Liver (tissue), 9 donors: ENCODE results near the gene IQCK. TPM values are rescaled to one million over a fixed set of nuclear protein-coding genes. Genes with fewer than 3 reads are reported as not detected.

Experiments
- DNase-seq: peaks from one replicate; pipeline ENCODE4 v3.0.0-alpha.2; 2017; ENCODE audit warnings: low spot score
- H3K27ac ChIP-seq, 2 donors: one replicate each; pipeline ENCODE4 v1.7.0; 2013; ENCODE audit warnings: inconsistent platforms in 2 of 2, low read length in 2 of 2, control low read depth in 1 of 2, low read depth in 1 of 2, mild to moderate bottlenecking in 1 of 2
- H3K27me3 ChIP-seq, 4 donors: one replicate each; pipeline versions ENCODE4 v1.6.1 to v1.7.0; 2013; ENCODE audit warnings: low read length in 3 of 4, inconsistent platforms in 1 of 4, mild to moderate bottlenecking in 1 of 4, moderate library complexity in 1 of 4; ENCODE audit not compliant: control insufficient read depth in 4 of 4, insufficient read depth in 4 of 4
- H3K36me3 ChIP-seq, 4 donors: one replicate each; pipeline versions ENCODE4 v1.6.1 to v1.7.0; 2013; ENCODE audit warnings: low read length in 3 of 4, mild to moderate bottlenecking in 3 of 4, low read depth in 1 of 4, moderate library complexity in 1 of 4; ENCODE audit not compliant: control insufficient read depth in 4 of 4, insufficient read depth in 3 of 4
- H3K4me1 ChIP-seq, 4 donors: one replicate each; pipeline versions ENCODE4 v1.6.1 to v1.7.0; 2013; ENCODE audit warnings: low read length in 3 of 4, mild to moderate bottlenecking in 3 of 4, moderate library complexity in 1 of 4; ENCODE audit not compliant: control insufficient read depth in 4 of 4, insufficient read depth in 4 of 4
- H3K4me3 ChIP-seq, 3 donors: one replicate each; pipeline versions ENCODE4 v1.6.1 to v1.7.0; 2013; ENCODE audit warnings: low read length in 3 of 3, control low read depth in 1 of 3, low read depth in 1 of 3, mild to moderate bottlenecking in 1 of 3
- H3K9ac ChIP-seq, 2 donors: one replicate each; pipeline ENCODE4 v1.7.0; 2013; ENCODE audit warnings: low read length in 2 of 2, mild to moderate bottlenecking in 2 of 2, moderate library complexity in 2 of 2, control low read depth in 1 of 2, low read depth in 1 of 2
- H3K9me3 ChIP-seq, 4 donors: one replicate each; pipeline versions ENCODE4 v1.6.1 to v1.7.0; 2013; ENCODE audit warnings: low read length in 3 of 4; ENCODE audit not compliant: control insufficient read depth in 4 of 4
- EGR1 ChIP-seq, 2 donors: IDR thresholded peaks; 2 replicates each; pipeline ENCODE4 v1.6.1; 2016 to 2018; ENCODE audit warnings: antibody characterized with exemption in 2 of 2, low read depth in 2 of 2
- FOXA1 ChIP-seq: IDR thresholded peaks from 2 replicates; pipeline ENCODE4 v1.6.1; 2016; ENCODE audit warnings: antibody characterized with exemption
- FOXA2 ChIP-seq: IDR thresholded peaks from 2 replicates; pipeline ENCODE4 v1.6.1; 2016; ENCODE audit warnings: antibody characterized with exemption
- GABPA ChIP-seq, 2 donors: IDR thresholded peaks in 1 of 2; conservative IDR thresholded peaks in 1 of 2; 2 replicates each; pipeline ENCODE4 v1.6.1; 2016; ENCODE audit warnings: antibody characterized with exemption in 2 of 2, mild to moderate bottlenecking in 1 of 2, moderate library complexity in 1 of 2
- HNF4A ChIP-seq, 2 donors: conservative IDR thresholded peaks; 2 replicates each; pipeline ENCODE4 v1.6.1; 2016; ENCODE audit warnings: antibody characterized with exemption in 2 of 2, mild to moderate bottlenecking in 2 of 2
- HNF4G ChIP-seq: IDR thresholded peaks from 2 replicates; pipeline ENCODE4 v1.6.1; 2016; ENCODE audit warnings: antibody characterized with exemption
- JUND ChIP-seq, 2 donors: IDR thresholded peaks; 2 replicates each; pipeline ENCODE4 v1.6.1; 2016; ENCODE audit warnings: antibody characterized with exemption in 2 of 2
- NR2F2 ChIP-seq: IDR thresholded peaks from 2 replicates; pipeline ENCODE4 v1.6.1; 2016; ENCODE audit warnings: antibody characterized with exemption
- RAD21 ChIP-seq, 2 donors: IDR thresholded peaks; 2 replicates each; pipeline ENCODE4 v1.6.1; 2016; ENCODE audit warnings: antibody characterized with exemption in 2 of 2, mild to moderate bottlenecking in 2 of 2
- RXRA ChIP-seq, 2 donors: IDR thresholded peaks; 2 replicates each; pipeline ENCODE4 v1.6.1; 2017 to 2018; ENCODE audit warnings: antibody characterized with exemption in 2 of 2, mild to moderate bottlenecking in 1 of 2
- SP1 ChIP-seq: IDR thresholded peaks from 2 replicates; pipeline ENCODE4 v1.6.1; 2018; ENCODE audit warnings: antibody characterized with exemption, mild to moderate bottlenecking
- TAF1 ChIP-seq: conservative IDR thresholded peaks from 2 replicates; pipeline ENCODE4 v1.6.1; 2016; ENCODE audit warnings: antibody characterized with exemption, mild to moderate bottlenecking
- YY1 ChIP-seq: IDR thresholded peaks from 2 replicates; pipeline ENCODE4 v1.6.1; 2016; ENCODE audit warnings: antibody characterized with exemption, mild to moderate bottlenecking
- WGBS: extraction: QIAGEN DNeasy Blood & Tissue Kit; methylation state at CpG from one replicate; pipeline ENCODE4 v1.1.7; 2013; 5-methylcytosine and 5-hydroxymethylcytosine counted together
- polyA plus RNA-seq, 2 donors: library from polyadenylated mRNA; stranded (reverse) in 1 of 2; unstranded in 1 of 2; fragments of 200-250 nt in 1 of 2; fragments of >200 nt in 1 of 2; fragmentation: Nextera tagmentation in 1 of 2; extraction: Ambion mirVana in 1 of 2; gene quantifications; one replicate each; pipeline versions ENCODE4 v1.2.1 to v1.2.3, GENCODE V29; 2013 to 2015
- total RNA-seq, 2 donors: library from RNA; depleted of rRNA; stranded (reverse); fragments of >200 nt; gene quantifications; one replicate each; pipeline ENCODE4 v1.2.3, GENCODE V29; 2014
- TF ChIP-seq, protein P1 (sequence below): IDR thresholded peaks from 2 replicates; pipeline ENCODE4 v1.6.1; 2016; ENCODE audit warnings: antibody characterized with exemption
- TF ChIP-seq, protein P2 (sequence below): IDR thresholded peaks from 2 replicates; pipeline ENCODE4 v1.6.1; 2016; ENCODE audit warnings: antibody characterized with exemption, mild to moderate bottlenecking
- TF ChIP-seq, protein P3 (sequence below): IDR thresholded peaks from 2 replicates; pipeline ENCODE4 v1.6.1; 2016; ENCODE audit warnings: antibody characterized with exemption
- TF ChIP-seq, protein P4 (sequence below): fragments of 150-350 bp; IDR thresholded peaks from 2 replicates; pipeline ENCODE4 v1.5.1; 2017; ENCODE audit warnings: improper control_type of control experiment, low read depth, low read length; ENCODE audit not compliant: missing input control
- TF ChIP-seq, protein P5 (sequence below): IDR thresholded peaks from 2 replicates; pipeline ENCODE4 v1.6.1; 2016; ENCODE audit warnings: antibody characterized with exemption
- donor health status: healthy.
- donor health status: healthy.
- donor health status: healthy.
- donor health status: healthy.
- donor health status: healthy.

The IQCK gene
- total and polyA plus RNA-seq, 4 donors = 2.1 to 4.4 (median 2.9) TPM

DNA sequence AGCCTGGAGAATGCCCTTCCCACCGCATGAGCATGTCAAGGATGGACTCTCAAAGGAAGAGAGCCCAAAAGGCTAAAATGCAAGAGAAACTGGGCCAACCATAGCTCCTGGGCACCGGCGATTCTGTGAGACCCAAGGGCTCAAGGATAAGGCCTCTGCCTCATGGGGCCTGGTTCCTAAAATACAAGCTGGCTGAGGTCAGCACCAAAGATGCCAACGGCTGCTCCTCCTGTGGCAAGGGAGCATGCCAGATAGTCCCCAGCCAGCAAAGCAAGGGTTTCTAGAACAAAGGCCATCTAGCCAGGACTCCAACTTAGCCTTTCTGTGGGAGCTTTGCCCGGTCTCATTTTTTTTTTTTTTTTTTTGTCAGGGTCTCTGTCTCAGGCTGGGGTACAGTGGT, 146.5 kb downstream of the IQCK start:
- Histone ChIP-seq H3K4me1 (no peaks in the 10 kb centered on the region), H3K27ac (no peak overlapping the region), H3K4me3 (no peak overlapping the region), H3K9me3 (no peaks in the 10 kb centered on the region), H3K9ac (no peak overlapping the region), H3K36me3 (no peaks in the 10 kb centered on the region), H3K27me3 (no peaks in the 10 kb centered on the region)
- WGBS = 96% methylated on average over 5 of the region's 5 CpGs
- DNase-seq = no peak
- TF ChIP-seq EGR1 (IDR thresholded peaks at IDR 0.05; ENCODE audit: low read depth in 2 of 2) = no peak

DNA sequence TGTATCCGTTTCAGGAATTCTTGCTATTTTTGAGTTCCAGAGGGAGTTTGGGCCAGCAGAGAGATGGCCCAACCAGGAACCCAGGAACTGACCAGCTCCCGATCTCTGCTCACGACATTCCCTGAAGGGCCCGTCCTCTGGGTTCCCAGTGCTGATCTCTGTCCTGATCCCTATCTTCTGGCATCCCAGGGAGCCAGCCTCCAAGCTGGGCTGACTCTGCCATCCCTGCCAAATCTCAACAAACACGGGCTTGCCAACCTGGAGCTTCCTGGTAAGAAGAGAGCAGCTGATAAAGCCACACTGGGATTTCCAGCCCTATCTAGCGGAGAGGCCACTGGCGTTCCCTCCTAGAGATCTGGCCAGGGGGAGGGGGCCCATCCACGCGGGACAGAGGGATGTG, 150.3 kb downstream of the IQCK start:
- 81% methylated on average over 9 of the region's 9 CpGs for WGBS
- H3K9ac ChIP-seq = no peak overlapping the region
- TF ChIP-seq GABPA (IDR thresholded peaks at IDR 0.05 in 1 of 2, conservative IDR thresholded peaks at IDR 0.05 in 1 of 2) (no peak), RAD21 (IDR thresholded peaks at IDR 0.05) (no peak), HNF4G (no peak), RXRA (IDR thresholded peaks at IDR 0.05) (no peak)
- TF ChIP-seq, protein P1, sequence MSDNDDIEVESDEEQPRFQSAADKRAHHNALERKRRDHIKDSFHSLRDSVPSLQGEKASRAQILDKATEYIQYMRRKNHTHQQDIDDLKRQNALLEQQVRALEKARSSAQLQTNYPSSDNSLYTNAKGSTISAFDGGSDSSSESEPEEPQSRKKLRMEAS = no peak

DNA sequence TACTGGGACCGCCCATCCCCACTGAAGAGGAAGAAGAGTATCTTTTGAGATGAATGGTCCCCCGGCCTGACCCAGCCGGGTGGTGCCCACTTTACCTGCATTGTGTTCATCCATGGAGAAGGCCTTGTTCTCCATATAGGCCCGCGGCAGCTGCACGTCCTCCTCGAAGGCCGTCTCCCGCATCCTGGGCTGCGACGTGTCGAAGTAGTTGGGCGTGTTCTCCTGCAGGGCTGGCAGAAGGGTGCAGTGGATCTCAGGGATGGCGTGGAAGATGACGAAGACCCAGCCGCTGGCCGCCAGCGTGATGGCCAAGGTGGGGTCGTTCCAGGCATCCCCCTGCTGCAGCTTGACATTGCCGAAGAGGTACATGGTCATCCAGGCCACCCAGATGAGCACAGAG, 153.7 kb downstream of the IQCK start:
- no peaks in the 10 kb centered on the region for H3K36me3 ChIP-seq
- WGBS = 94% methylated on average over 20 of the region's 20 CpGs
- no peak for DNase-seq
- H3K9me3 ChIP-seq = no peaks in the 10 kb centered on the region
- no peaks in the 10 kb centered on the region for H3K4me1 ChIP-seq
- no peaks in the 10 kb centered on the region for H3K27me3 ChIP-seq
- H3K9ac ChIP-seq = no peak overlapping the region
- H3K4me3 ChIP-seq = no peak overlapping the region
- no peak for TF ChIP-seq SP1
- TF ChIP-seq, protein P2, sequence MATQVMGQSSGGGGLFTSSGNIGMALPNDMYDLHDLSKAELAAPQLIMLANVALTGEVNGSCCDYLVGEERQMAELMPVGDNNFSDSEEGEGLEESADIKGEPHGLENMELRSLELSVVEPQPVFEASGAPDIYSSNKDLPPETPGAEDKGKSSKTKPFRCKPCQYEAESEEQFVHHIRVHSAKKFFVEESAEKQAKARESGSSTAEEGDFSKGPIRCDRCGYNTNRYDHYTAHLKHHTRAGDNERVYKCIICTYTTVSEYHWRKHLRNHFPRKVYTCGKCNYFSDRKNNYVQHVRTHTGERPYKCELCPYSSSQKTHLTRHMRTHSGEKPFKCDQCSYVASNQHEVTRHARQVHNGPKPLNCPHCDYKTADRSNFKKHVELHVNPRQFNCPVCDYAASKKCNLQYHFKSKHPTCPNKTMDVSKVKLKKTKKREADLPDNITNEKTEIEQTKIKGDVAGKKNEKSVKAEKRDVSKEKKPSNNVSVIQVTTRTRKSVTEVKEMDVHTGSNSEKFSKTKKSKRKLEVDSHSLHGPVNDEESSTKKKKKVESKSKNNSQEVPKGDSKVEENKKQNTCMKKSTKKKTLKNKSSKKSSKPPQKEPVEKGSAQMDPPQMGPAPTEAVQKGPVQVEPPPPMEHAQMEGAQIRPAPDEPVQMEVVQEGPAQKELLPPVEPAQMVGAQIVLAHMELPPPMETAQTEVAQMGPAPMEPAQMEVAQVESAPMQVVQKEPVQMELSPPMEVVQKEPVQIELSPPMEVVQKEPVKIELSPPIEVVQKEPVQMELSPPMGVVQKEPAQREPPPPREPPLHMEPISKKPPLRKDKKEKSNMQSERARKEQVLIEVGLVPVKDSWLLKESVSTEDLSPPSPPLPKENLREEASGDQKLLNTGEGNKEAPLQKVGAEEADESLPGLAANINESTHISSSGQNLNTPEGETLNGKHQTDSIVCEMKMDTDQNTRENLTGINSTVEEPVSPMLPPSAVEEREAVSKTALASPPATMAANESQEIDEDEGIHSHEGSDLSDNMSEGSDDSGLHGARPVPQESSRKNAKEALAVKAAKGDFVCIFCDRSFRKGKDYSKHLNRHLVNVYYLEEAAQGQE = no peak
- no peak for TF ChIP-seq HNF4G
- no peak for TF ChIP-seq YY1
- TF ChIP-seq, protein P3, sequence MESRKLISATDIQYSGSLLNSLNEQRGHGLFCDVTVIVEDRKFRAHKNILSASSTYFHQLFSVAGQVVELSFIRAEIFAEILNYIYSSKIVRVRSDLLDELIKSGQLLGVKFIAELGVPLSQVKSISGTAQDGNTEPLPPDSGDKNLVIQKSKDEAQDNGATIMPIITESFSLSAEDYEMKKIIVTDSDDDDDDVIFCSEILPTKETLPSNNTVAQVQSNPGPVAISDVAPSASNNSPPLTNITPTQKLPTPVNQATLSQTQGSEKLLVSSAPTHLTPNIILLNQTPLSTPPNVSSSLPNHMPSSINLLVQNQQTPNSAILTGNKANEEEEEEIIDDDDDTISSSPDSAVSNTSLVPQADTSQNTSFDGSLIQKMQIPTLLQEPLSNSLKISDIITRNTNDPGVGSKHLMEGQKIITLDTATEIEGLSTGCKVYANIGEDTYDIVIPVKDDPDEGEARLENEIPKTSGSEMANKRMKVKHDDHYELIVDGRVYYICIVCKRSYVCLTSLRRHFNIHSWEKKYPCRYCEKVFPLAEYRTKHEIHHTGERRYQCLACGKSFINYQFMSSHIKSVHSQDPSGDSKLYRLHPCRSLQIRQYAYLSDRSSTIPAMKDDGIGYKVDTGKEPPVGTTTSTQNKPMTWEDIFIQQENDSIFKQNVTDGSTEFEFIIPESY = no peak
- TF ChIP-seq RAD21 (IDR thresholded peaks at IDR 0.05) = no peak
- TF ChIP-seq, protein P4, sequence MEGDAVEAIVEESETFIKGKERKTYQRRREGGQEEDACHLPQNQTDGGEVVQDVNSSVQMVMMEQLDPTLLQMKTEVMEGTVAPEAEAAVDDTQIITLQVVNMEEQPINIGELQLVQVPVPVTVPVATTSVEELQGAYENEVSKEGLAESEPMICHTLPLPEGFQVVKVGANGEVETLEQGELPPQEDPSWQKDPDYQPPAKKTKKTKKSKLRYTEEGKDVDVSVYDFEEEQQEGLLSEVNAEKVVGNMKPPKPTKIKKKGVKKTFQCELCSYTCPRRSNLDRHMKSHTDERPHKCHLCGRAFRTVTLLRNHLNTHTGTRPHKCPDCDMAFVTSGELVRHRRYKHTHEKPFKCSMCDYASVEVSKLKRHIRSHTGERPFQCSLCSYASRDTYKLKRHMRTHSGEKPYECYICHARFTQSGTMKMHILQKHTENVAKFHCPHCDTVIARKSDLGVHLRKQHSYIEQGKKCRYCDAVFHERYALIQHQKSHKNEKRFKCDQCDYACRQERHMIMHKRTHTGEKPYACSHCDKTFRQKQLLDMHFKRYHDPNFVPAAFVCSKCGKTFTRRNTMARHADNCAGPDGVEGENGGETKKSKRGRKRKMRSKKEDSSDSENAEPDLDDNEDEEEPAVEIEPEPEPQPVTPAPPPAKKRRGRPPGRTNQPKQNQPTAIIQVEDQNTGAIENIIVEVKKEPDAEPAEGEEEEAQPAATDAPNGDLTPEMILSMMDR = no peak
- TF ChIP-seq NR2F2 = no peak
- no peak for TF ChIP-seq TAF1
- TF ChIP-seq EGR1 (IDR thresholded peaks at IDR 0.05; ENCODE audit: low read depth in 2 of 2) = no peak
- TF ChIP-seq JUND (IDR thresholded peaks at IDR 0.05) = no peak
- TF ChIP-seq FOXA2 = no peak
- no peak for TF ChIP-seq HNF4A (conservative IDR thresholded peaks at IDR 0.05)
- TF ChIP-seq FOXA1 = no peak
- TF ChIP-seq, protein P5, sequence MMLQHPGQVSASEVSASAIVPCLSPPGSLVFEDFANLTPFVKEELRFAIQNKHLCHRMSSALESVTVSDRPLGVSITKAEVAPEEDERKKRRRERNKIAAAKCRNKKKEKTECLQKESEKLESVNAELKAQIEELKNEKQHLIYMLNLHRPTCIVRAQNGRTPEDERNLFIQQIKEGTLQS = no peak
- TF ChIP-seq RXRA (IDR thresholded peaks at IDR 0.05) = no peak
- H3K27ac ChIP-seq = no peak overlapping the region

More for the DNA sequence above, 150.3 kb downstream of the IQCK start:
- Histone ChIP-seq H3K4me1 (no peaks in the 10 kb centered on the region), H3K4me3 (no peak overlapping the region), H3K27me3 (no peaks in the 10 kb centered on the region), H3K36me3 (no peaks in the 10 kb centered on the region), H3K9me3 (no peaks in the 10 kb centered on the region), H3K27ac (no peak overlapping the region)
- DNase-seq = no peak
